Lower lobe of right lung (tissue), 2 donors: ENCODE data around the gene FOXD4L6. TPM values are rescaled to one million over a fixed set of nuclear protein-coding genes. Genes with fewer than 3 reads are reported as not detected.
"Not testable (repeated sequence)": the region's sequence is repeated elsewhere in the genome, so short reads cannot be mapped to it uniquely, and the experiment has no call there.

Experiments
- ATAC-seq, 2 donors: fragments of 200-7000 bp; cut with Tn5 transposase; one replicate each; pipeline ENCODE4 v1.9.1; 2020 to 2022; ENCODE audit warnings: mild to moderate bottlenecking in 2 of 2, moderate library complexity in 2 of 2
- DNase-seq: peaks from one replicate; pipeline ENCODE4 v3.0.0-alpha.2; 2020
- H3K27ac ChIP-seq: fragments of 200-600 bp; one replicate; pipeline ENCODE4 v1.8.0; 2022
- H3K27me3 ChIP-seq: fragments of 200-600 bp; one replicate; pipeline ENCODE4 v1.8.0; 2022; ENCODE audit warnings: low read depth
- H3K36me3 ChIP-seq: fragments of 200-600 bp; one replicate; pipeline ENCODE4 v1.8.0; 2022; ENCODE audit warnings: mild to moderate bottlenecking
- H3K4me1 ChIP-seq: fragments of 200-600 bp; one replicate; pipeline ENCODE4 v1.8.0; 2022
- H3K4me3 ChIP-seq: fragments of 200-600 bp; one replicate; pipeline ENCODE4 v1.8.0; 2022; ENCODE audit warnings: mild to moderate bottlenecking
- H3K9me3 ChIP-seq: fragments of 200-600 bp; one replicate; pipeline ENCODE4 v1.8.0; 2022
- intact Hi-C: fragments of 100-400 bp; cut with DNase I; formaldehyde crosslinking; loops from one replicate; pipeline ENCODE4 v1.11.0; 2022
- total RNA-seq: library from RNA; stranded (reverse); fragmentation: NEBNext Ultra II Directional; extraction: Animal tissue kit (Norgen Biotek cat#: 25700); gene quantifications from one replicate; pipeline ENCODE4 v1.2.1, GENCODE V29; 2021
- donor health status: DM: no; HTN: yes; CAD: no; lungs with severe emphysema.

The FOXD4L6 gene
- total RNA-seq, 1 donor from 2014 or later = not detected

- ATAC-seq, H3K4me1 ChIP-seq, H3K9me3 ChIP-seq, H3K4me3 ChIP-seq, intact Hi-C loops, H3K36me3 ChIP-seq, H3K27ac ChIP-seq, H3K27me3 ChIP-seq, DNase-seq: not testable (repeated sequence)
Observed at GRCh38 chr9:41111414-41111813, 17.1 kb downstream of the FOXD4L6 start.

GRCh38 chr9:41110913-41111312 is 17.6 kb downstream of the FOXD4L6 start:
- H3K4me1 ChIP-seq, intact Hi-C loops, H3K27me3 ChIP-seq, H3K27ac ChIP-seq, DNase-seq, H3K36me3 ChIP-seq, ATAC-seq, H3K4me3 ChIP-seq, H3K9me3 ChIP-seq: not testable (repeated sequence)

- H3K27ac ChIP-seq, H3K4me3 ChIP-seq, H3K36me3 ChIP-seq, H3K4me1 ChIP-seq, intact Hi-C loops, H3K27me3 ChIP-seq, DNase-seq, H3K9me3 ChIP-seq: not testable (repeated sequence)
- ATAC-seq = peak; percentile 25 to 28
Observed at GRCh38 chr9:41109253-41109652, 19.2 kb downstream of the FOXD4L6 start.

GRCh38 chr9:41108816-41109215 is 19.7 kb downstream of the FOXD4L6 start:
- H3K4me1 ChIP-seq, H3K27ac ChIP-seq, H3K27me3 ChIP-seq, H3K9me3 ChIP-seq, H3K36me3 ChIP-seq, H3K4me3 ChIP-seq, DNase-seq, intact Hi-C loops, ATAC-seq: not testable (repeated sequence)

- H3K27me3 ChIP-seq, intact Hi-C loops, H3K9me3 ChIP-seq, H3K36me3 ChIP-seq, DNase-seq, H3K27ac ChIP-seq, H3K4me1 ChIP-seq, H3K4me3 ChIP-seq: not testable (repeated sequence)
- ATAC-seq = peak; percentile 9 to 53
Observed at GRCh38 chr9:41106472-41107116, 21.9 kb downstream of the FOXD4L6 start.

DNA sequence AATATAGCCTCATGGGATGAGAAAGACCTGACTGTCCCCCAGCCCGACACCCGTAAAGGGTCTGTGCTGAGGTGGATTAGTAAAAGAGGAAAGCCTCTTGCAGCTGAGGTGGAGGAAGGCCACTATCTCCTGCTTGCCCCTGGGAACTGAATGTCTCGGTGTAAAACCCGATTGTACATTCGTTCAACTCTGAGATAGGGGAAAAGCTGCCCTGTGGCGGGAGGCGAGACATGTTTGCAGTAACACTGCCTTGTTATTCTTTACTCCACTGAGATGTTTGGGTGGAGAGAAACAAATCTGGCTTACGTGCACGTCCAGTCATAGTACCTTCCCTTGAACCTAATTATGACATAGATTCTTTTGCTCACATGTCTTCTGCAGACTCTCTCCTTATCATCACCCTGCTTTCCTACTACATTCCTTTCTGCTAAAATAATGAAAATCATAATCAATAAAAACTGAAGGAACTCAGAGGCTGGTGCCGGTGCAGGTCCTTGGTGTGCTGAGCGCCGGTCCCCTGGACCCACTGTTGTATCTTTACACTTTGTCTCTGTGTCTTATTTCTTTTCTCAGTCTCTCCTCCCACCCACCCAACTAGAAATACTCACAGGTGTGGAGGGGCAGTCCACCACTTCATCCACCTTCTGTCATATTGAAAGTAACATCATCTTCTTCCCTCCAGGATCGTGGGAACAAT is 22.8 kb downstream of the FOXD4L6 start:
- H3K36me3 ChIP-seq, H3K27me3 ChIP-seq, DNase-seq, H3K27ac ChIP-seq, H3K9me3 ChIP-seq, H3K4me1 ChIP-seq, intact Hi-C loops, ATAC-seq, H3K4me3 ChIP-seq: not testable (repeated sequence)

DNA sequence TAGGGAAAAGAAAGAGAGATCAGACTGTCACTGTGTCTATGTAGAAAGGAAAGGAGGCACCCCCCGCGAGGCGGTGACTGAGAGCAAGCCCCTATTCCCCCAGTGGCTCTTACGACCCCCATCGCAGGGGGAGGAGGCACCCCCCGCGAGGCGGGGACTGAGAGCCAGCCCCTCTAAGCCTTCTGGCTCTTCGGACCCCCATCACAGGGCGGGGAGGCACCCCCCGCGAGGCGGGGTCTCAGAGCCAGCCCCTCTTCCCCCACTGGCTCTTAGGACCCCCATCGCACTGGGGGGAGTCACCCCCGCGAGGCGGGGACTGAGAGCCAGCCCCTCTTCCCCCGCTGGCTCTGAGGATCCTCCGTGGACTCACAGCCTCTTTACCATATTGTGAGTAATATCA is 23.9 kb downstream of the FOXD4L6 start:
- H3K36me3 ChIP-seq, H3K27ac ChIP-seq, intact Hi-C loops, H3K9me3 ChIP-seq, H3K4me3 ChIP-seq, H3K4me1 ChIP-seq, DNase-seq, H3K27me3 ChIP-seq: not testable (repeated sequence)
- ATAC-seq = peak in 1 of 2 donors; percentile 33

DNA sequence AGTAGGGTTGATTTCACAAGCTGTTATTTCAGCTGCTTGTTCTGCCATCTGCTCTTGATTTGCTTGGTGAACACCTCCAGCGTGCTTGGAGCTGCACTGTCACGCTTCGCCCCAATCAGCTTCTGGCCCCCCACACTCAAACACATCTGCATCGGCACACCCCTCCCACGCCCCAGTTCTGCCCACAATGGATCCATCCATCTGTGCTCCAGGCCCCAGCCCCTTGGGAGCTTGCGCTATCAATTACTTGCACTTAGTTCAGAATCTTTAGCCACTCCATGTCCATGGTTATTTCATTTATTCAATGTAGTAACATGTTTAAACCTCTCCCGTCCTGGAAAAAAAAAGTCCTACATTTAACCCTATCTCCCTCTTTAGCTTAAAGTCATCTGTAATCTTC is 28.0 kb downstream of the FOXD4L6 start:
- H3K4me3 ChIP-seq, intact Hi-C loops, H3K4me1 ChIP-seq, H3K9me3 ChIP-seq, DNase-seq, ATAC-seq, H3K36me3 ChIP-seq, H3K27ac ChIP-seq, H3K27me3 ChIP-seq: not testable (repeated sequence)

DNA sequence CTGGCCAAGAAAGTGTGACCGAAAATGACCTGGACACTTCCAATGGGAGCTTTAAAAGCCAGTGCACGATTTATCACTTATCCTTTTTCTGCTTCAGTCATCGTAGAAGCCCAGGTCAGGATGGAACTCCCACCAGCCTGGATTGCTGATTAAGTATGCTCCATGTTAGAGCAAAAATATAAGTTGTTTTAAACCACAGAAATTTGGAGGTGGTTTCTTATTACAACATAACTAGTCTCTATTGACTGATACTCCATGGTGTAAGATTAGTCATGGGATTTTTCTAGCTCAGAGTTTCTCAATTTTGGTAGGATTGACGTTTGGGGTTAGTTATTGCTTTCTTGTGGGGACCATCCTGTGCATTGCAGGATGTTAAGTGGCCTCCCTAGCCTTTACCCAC is 29.7 kb downstream of the FOXD4L6 start:
- DNase-seq, H3K27me3 ChIP-seq, H3K4me1 ChIP-seq, intact Hi-C loops, ATAC-seq, H3K36me3 ChIP-seq, H3K9me3 ChIP-seq, H3K27ac ChIP-seq, H3K4me3 ChIP-seq: not testable (repeated sequence)

- H3K4me3 ChIP-seq, H3K36me3 ChIP-seq, intact Hi-C loops, H3K4me1 ChIP-seq, H3K27ac ChIP-seq, H3K27me3 ChIP-seq, H3K9me3 ChIP-seq, DNase-seq: not testable (repeated sequence)
- peak in 1 of 2 donors; percentile 35 for ATAC-seq
Observed at GRCh38 chr9:41095060-41095459, 33.4 kb downstream of the FOXD4L6 start.

DNA sequence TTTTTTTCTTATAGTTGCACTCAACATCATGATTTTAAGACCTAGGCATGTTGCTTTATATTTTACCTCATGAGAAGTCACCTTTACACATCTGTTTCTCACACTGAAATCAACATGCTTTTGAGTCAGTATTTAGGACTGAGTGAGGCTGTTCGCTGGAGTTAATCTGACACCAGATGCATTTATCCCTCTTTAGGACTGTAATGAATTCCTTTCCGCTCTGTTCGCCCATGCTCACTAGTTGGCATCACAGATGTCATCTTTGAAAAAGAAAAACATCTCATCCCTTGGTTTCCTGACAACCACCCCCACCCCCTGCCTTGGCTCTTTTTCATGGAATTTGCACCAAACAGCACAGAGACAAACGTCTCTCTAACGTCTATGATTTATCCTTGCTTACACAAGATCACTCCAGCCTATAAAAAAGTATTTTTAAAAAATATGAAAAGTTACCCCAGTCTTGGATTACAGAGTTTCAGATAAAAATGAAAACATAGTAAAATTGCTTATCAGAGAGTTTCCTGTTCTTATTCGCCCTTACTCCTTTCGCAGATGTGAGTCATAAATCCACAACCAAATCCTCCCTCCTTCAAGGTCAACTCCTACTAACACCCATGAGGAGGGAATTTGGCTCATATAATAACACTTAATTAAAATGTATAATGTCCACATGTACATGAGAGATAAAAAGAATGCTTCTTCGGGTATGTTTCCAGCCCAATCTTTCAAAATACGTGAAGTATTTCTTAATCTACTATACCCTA is 34.3 kb downstream of the FOXD4L6 start:
- intact Hi-C loops, H3K9me3 ChIP-seq, H3K27ac ChIP-seq, ATAC-seq, DNase-seq, H3K36me3 ChIP-seq, H3K4me3 ChIP-seq, H3K27me3 ChIP-seq, H3K4me1 ChIP-seq: not testable (repeated sequence)

DNA sequence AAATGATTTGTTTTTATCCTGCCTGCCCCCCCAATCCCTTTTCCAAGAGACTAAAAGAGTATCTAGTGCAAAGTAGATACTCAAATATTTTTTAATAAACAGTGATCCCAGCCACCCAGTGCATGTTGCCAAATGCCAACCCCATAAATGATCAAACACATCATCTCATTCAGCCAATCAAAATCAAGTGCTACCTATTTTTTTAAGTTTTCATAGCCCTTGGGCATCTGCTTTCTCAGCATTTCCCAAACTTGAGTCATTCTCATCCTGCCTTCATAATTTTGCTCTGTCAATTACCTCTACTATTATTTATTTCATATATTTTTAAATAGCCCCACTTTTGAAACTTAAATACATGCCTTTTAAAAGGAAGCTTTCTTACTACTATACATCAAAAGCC is 37.6 kb downstream of the FOXD4L6 start:
- DNase-seq, H3K27me3 ChIP-seq, H3K27ac ChIP-seq, H3K36me3 ChIP-seq, H3K4me3 ChIP-seq, H3K4me1 ChIP-seq, ATAC-seq, H3K9me3 ChIP-seq, intact Hi-C loops: not testable (repeated sequence)

GRCh38 chr9:41090386-41090785 is 38.1 kb downstream of the FOXD4L6 start:
- H3K27ac ChIP-seq, intact Hi-C loops, H3K4me3 ChIP-seq, H3K4me1 ChIP-seq, DNase-seq, ATAC-seq, H3K27me3 ChIP-seq, H3K36me3 ChIP-seq, H3K9me3 ChIP-seq: not testable (repeated sequence)
